ENCODE measurements around the gene CABCOCO1. TPM values are rescaled to one million over a fixed set of nuclear protein-coding genes. Genes with fewer than 3 reads are reported as not detected.

Gene CABCOCO1
- total RNA-seq, 1 donor from 2014 or later: 3.5 TPM

DNA sequence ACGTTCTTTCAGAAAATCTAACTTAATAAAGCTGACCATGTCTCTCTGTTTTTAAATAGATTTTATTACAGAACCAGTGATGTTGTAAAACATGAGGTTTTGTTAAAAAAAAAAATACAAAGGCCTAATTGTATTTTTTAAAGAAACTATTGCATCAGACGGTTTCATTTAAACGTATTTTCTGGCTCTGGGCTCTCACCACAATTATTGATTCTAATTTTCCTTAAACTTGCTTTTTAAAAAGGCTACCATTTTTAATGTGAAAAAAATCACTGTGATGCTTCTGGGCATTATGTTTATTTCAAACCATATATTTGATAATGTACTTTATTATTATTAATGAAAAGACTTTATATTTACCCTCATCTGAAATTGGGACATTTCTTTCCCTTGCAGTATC, 94.3 kb downstream of the CABCOCO1 start:
- Histone ChIP-seq H3K36me3 (no peaks in the 10 kb centered on the region), H3K4me3 (no peak overlapping the region), H3K27me3 (ENCODE audit: low read depth) (no peaks in the 10 kb centered on the region), H3K27ac (no peak overlapping the region), H3K4me1 (peaks cover 10% of the 10 kb centered on the region), H3K9me3 (no peaks in the 10 kb centered on the region)
- TF ChIP-seq, protein P1, sequence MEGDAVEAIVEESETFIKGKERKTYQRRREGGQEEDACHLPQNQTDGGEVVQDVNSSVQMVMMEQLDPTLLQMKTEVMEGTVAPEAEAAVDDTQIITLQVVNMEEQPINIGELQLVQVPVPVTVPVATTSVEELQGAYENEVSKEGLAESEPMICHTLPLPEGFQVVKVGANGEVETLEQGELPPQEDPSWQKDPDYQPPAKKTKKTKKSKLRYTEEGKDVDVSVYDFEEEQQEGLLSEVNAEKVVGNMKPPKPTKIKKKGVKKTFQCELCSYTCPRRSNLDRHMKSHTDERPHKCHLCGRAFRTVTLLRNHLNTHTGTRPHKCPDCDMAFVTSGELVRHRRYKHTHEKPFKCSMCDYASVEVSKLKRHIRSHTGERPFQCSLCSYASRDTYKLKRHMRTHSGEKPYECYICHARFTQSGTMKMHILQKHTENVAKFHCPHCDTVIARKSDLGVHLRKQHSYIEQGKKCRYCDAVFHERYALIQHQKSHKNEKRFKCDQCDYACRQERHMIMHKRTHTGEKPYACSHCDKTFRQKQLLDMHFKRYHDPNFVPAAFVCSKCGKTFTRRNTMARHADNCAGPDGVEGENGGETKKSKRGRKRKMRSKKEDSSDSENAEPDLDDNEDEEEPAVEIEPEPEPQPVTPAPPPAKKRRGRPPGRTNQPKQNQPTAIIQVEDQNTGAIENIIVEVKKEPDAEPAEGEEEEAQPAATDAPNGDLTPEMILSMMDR (IDR thresholded peaks at IDR 0.05): no peak
- ATAC-seq (no peak), DNase-seq (no peak)
- intact Hi-C loops (cut with DNase I): no loop called here

- DNase-seq (no peak), ATAC-seq (no peak)
- Histone ChIP-seq H3K9me3 (no peaks in the 10 kb centered on the region), H3K4me1 (peaks cover 2% of the 10 kb centered on the region), H3K36me3 (no peaks in the 10 kb centered on the region), H3K27ac (no peak overlapping the region), H3K4me3 (no peak overlapping the region), H3K27me3 (ENCODE audit: low read depth) (no peaks in the 10 kb centered on the region)
- intact Hi-C loops (cut with DNase I): no loop called here
- TF ChIP-seq, protein P1 (IDR thresholded peaks at IDR 0.05): no peak
These were observed 95.0 kb downstream of the CABCOCO1 start for GRCh38 chr10:61757525-61758397.

DNA sequence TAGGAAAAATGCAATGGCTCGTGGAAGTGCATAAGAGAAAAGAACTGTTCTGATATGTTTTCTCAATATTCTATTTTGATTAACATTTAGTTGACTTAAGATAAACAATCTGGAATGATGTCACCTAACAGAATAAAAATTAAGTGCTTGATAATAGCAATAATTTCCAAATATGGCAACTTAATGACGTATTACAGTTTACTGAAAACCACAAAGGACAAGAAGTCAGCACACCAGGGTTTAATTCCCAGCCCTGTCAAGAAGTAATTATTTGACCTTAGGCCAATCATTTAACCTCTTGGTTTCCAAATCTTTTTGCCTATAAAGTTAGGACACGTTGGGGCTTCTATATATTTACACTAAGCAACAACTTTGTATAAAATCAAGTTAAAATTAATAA, 95.7 kb downstream of the CABCOCO1 start:
- intact Hi-C loops (cut with DNase I): no loop called here

DNA sequence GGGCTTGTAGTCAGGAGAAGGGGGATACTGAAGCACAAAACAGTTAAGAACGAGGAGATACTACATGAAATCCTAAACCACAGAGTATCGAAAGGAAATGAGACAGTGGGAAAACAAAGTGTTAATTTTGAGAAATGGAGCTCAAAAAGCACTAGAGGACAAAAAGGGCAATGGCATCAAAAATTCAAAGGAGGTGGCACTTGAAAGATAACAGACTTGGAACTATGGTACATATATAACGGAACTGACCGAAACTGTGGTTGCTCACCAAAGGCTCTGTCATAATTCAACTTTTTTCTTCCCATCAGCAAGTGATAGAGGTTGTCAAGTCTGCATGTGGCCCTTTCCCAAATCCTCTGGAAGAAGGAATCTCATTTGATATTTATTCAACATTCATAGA, 97.0 kb downstream of the CABCOCO1 start:
- Histone ChIP-seq H3K27me3 (ENCODE audit: low read depth) (no peaks in the 10 kb centered on the region), H3K4me3 (no peak overlapping the region), H3K4me1 (no peaks in the 10 kb centered on the region), H3K36me3 (no peaks in the 10 kb centered on the region), H3K9me3 (no peaks in the 10 kb centered on the region), H3K27ac (no peak overlapping the region)
- intact Hi-C loops (cut with DNase I): no loop called here
- ATAC-seq: no peak
- TF ChIP-seq, protein P1 (IDR thresholded peaks at IDR 0.05): no peak
- DNase-seq: no peak

More for the DNA sequence above, 95.7 kb downstream of the CABCOCO1 start:
- Histone ChIP-seq H3K36me3 (no peaks in the 10 kb centered on the region), H3K9me3 (no peaks in the 10 kb centered on the region), H3K4me1 (no peaks in the 10 kb centered on the region), H3K27me3 (ENCODE audit: low read depth) (no peaks in the 10 kb centered on the region), H3K4me3 (no peak overlapping the region), H3K27ac (no peak overlapping the region)
- TF ChIP-seq, protein P1 (IDR thresholded peaks at IDR 0.05): no peak
- no peak for DNase-seq
- ATAC-seq: no peak

GRCh38 chr10:61760943-61761824, 98.5 kb downstream of the CABCOCO1 start:
- H3K4me3 ChIP-seq: no peak overlapping the region
- intact Hi-C loops (cut with DNase I): no loop called here
- H3K27me3 ChIP-seq (ENCODE audit: low read depth): no peaks in the 10 kb centered on the region
- DNase-seq (no peak), ATAC-seq (no peak)
- no peaks in the 10 kb centered on the region for H3K4me1 ChIP-seq
- TF ChIP-seq, protein P1 (IDR thresholded peaks at IDR 0.05): no peak
- H3K9me3 ChIP-seq: no peaks in the 10 kb centered on the region
- no peak overlapping the region for H3K27ac ChIP-seq
- no peaks in the 10 kb centered on the region for H3K36me3 ChIP-seq
